Hepatocyte (in vitro differentiated cells): ENCODE results near the gene IGLON5. TPM values are rescaled to one million over a fixed set of nuclear protein-coding genes. Genes with fewer than 3 reads are reported as not detected.

Source experiments
- DNase-seq: peaks from one replicate; pipeline ENCODE4 v3.0.0-alpha.2; 2016; ENCODE audit warnings: low spot score
- H2AFZ ChIP-seq: fragments of 200-600 bp; sonication (generic); 2 replicates; pipeline ENCODE4 v1.6.0; 2016; ENCODE audit warnings: antibody characterized with exemption, mild to moderate bottlenecking
- H3K27ac ChIP-seq: fragments of 200-600 bp; sonication (generic); 2 replicates; pipeline ENCODE4 v1.5.1; 2016; ENCODE audit warnings: mild to moderate bottlenecking
- H3K27me3 ChIP-seq: fragments of 200-600 bp; sonication (generic); 2 replicates; pipeline ENCODE4 v1.6.1; 2016
- H3K36me3 ChIP-seq: fragments of 200-600 bp; sonication (generic); replicated peaks from 2 replicates; pipeline ENCODE4 v1.5.1; 2016; ENCODE audit warnings: low read depth; ENCODE audit not compliant: insufficient read depth
- H3K4me1 ChIP-seq: fragments of 200-600 bp; sonication (generic); 2 replicates; pipeline ENCODE4 v1.5.1; 2016; ENCODE audit warnings: mild to moderate bottlenecking, moderate library complexity; ENCODE audit not compliant: insufficient read depth
- H3K4me2 ChIP-seq: fragments of 200-600 bp; sonication (generic); 2 replicates; pipeline ENCODE4 v1.6.0; 2016
- H3K4me3 ChIP-seq: fragments of 200-600 bp; sonication (generic); 2 replicates; pipeline ENCODE4 v1.5.1; 2016; ENCODE audit warnings: mild to moderate bottlenecking
- H3K79me2 ChIP-seq: fragments of 200-600 bp; sonication (generic); 2 replicates; pipeline ENCODE4 v1.6.0; 2017; ENCODE audit warnings: mild to moderate bottlenecking
- H3K9me2 ChIP-seq: fragments of 200-600 bp; sonication (generic); replicated peaks from 2 replicates; pipeline ENCODE4 v1.6.0; 2017; ENCODE audit warnings: mild to moderate bottlenecking; ENCODE audit not compliant: insufficient read depth
- H3K9me3 ChIP-seq: fragments of 200-600 bp; sonication (generic); 2 replicates; pipeline ENCODE4 v1.5.1; 2016; ENCODE audit warnings: low read depth, mild to moderate bottlenecking
- H4K20me1 ChIP-seq: fragments of 200-600 bp; sonication (generic); 2 replicates; pipeline ENCODE4 v1.6.0; 2016; ENCODE audit warnings: mild to moderate bottlenecking; ENCODE audit not compliant: insufficient read depth, poor library complexity, severe bottlenecking
- EZH2 ChIP-seq: fragments of 200-600 bp; sonication (generic); IDR thresholded peaks from 2 replicates; pipeline ENCODE4 v1.6.1; 2016; ENCODE audit warnings: antibody characterized with exemption, mild to moderate bottlenecking, borderline replicate concordance
- EZH2phosphoT487 ChIP-seq: fragments of 200-600 bp; sonication (generic); IDR thresholded peaks from one replicate; pipeline ENCODE4 v1.6.1; 2018; ENCODE audit warnings: antibody characterized with exemption, mild to moderate bottlenecking, low read depth, moderate library complexity; ENCODE audit not compliant: unreplicated experiment, severe bottlenecking
- WGBS: methylation state at CpG from one replicate; pipeline ENCODE4 v1.1.6; 2016; ENCODE audit warnings: low lambda C conversion rate; ENCODE audit errors: missing lambda C conversion rate; 5-methylcytosine and 5-hydroxymethylcytosine counted together
- polyA plus RNA-seq: library from polyadenylated mRNA; unstranded; fragments of >200 nt; fragmentation: Nextera tagmentation; extraction: Ambion mirVana; gene quantifications from 2 replicates; pipeline ENCODE4 v1.2.1, GENCODE V29; 2016
- total RNA-seq: library from RNA; depleted of rRNA; stranded (reverse); fragments of >200 nt; gene quantifications from 2 replicates; pipeline ENCODE4 v1.2.3, GENCODE V29; 2014
- TF ChIP-seq, protein P1 (sequence below): fragments of 200-600 bp; sonication (generic); IDR thresholded peaks from 2 replicates; pipeline ENCODE4 v1.5.1; 2016; ENCODE audit warnings: antibody characterized with exemption, mild to moderate bottlenecking; ENCODE audit not compliant: poor library complexity

The IGLON5 gene
- total and polyA plus RNA-seq, 2 experiments from 2014 or later: 2.4 to 5.0 TPM

DNA sequence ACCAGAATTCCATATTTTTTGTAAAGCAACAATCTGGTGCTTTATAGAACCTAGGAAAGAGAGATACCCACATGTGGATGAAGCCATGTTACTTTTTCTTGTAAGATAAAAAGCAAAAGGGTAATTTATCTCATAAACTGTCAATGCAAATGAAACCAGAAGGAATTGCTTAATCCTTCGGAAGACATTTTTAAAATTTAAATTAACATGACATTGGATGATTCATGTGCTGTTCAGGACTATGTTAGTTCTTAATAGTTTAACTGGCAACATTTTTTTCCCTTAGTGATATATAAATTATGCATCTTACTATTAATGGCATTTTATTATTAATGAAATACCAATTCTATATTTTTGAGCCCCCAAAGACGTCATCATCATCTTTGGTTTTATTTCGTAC is 25.8 kb upstream of the IGLON5 start:
- Histone ChIP-seq H4K20me1 (no peaks in the 10 kb centered on the region), H3K9me3 (no peaks in the 10 kb centered on the region), H2AFZ (no peak overlapping the region), H3K27ac (no peak overlapping the region), H3K4me2 (no peak overlapping the region), H3K9me2 (no peaks in the 10 kb centered on the region), H3K36me3 (no peaks in the 10 kb centered on the region), H3K4me1 (no peaks in the 10 kb centered on the region), H3K27me3 (no peaks in the 10 kb centered on the region), H3K79me2 (no peaks in the 10 kb centered on the region), H3K4me3 (no peak overlapping the region)
- no peak for DNase-seq
- TF ChIP-seq, protein P1, sequence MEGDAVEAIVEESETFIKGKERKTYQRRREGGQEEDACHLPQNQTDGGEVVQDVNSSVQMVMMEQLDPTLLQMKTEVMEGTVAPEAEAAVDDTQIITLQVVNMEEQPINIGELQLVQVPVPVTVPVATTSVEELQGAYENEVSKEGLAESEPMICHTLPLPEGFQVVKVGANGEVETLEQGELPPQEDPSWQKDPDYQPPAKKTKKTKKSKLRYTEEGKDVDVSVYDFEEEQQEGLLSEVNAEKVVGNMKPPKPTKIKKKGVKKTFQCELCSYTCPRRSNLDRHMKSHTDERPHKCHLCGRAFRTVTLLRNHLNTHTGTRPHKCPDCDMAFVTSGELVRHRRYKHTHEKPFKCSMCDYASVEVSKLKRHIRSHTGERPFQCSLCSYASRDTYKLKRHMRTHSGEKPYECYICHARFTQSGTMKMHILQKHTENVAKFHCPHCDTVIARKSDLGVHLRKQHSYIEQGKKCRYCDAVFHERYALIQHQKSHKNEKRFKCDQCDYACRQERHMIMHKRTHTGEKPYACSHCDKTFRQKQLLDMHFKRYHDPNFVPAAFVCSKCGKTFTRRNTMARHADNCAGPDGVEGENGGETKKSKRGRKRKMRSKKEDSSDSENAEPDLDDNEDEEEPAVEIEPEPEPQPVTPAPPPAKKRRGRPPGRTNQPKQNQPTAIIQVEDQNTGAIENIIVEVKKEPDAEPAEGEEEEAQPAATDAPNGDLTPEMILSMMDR: no peak
- TF ChIP-seq EZH2phosphoT487: no peak
- TF ChIP-seq EZH2: no peak
- WGBS: 85% methylated on average over 3 of the region's 3 CpGs

- no peak for TF ChIP-seq EZH2phosphoT487
- TF ChIP-seq, protein P1: no peak
- no peak for TF ChIP-seq EZH2
- no peak overlapping the region for H2AFZ ChIP-seq
- H3K27ac ChIP-seq: no peak overlapping the region
- 90% methylated on average over 1 of the region's 1 CpG for WGBS
- no peaks in the 10 kb centered on the region for H3K36me3 ChIP-seq
- no peaks in the 10 kb centered on the region for H3K79me2 ChIP-seq
- H3K9me2 ChIP-seq: no peaks in the 10 kb centered on the region
- DNase-seq: no peak
- no peaks in the 10 kb centered on the region for H3K4me1 ChIP-seq
- no peaks in the 10 kb centered on the region for H3K9me3 ChIP-seq
- H4K20me1 ChIP-seq: no peaks in the 10 kb centered on the region
- peaks cover 5% of the 10 kb centered on the region for H3K27me3 ChIP-seq
- no peak overlapping the region for H3K4me3 ChIP-seq
- no peak overlapping the region for H3K4me2 ChIP-seq
These were observed 21.8 kb upstream of the IGLON5 start for GRCh38 chr19:51289635-51290034.

- WGBS: 39% methylated on average over 11 of the region's 11 CpGs
- no peak for DNase-seq
- H3K27ac ChIP-seq: no peak overlapping the region
- H3K4me1 ChIP-seq: no peaks in the 10 kb centered on the region
- H3K4me3 ChIP-seq: no peak overlapping the region
- H2AFZ ChIP-seq: no peak overlapping the region
- no peaks in the 10 kb centered on the region for H3K9me2 ChIP-seq
- H3K4me2 ChIP-seq: no peak overlapping the region
- peaks cover 5% of the 10 kb centered on the region for H3K27me3 ChIP-seq
- no peak for TF ChIP-seq EZH2phosphoT487
- no peaks in the 10 kb centered on the region for H4K20me1 ChIP-seq
- H3K9me3 ChIP-seq: no peaks in the 10 kb centered on the region
- no peaks in the 10 kb centered on the region for H3K36me3 ChIP-seq
- H3K79me2 ChIP-seq: no peaks in the 10 kb centered on the region
These were observed 18.5 kb upstream of the IGLON5 start for GRCh38 chr19:51292971-51293370.

GRCh38 chr19:51293571-51294210 is 17.8 kb upstream of the IGLON5 start:
- Histone ChIP-seq H3K79me2 (no peaks in the 10 kb centered on the region), H3K4me3 (no peak overlapping the region), H3K4me2 (no peak overlapping the region), H3K4me1 (no peaks in the 10 kb centered on the region), H2AFZ (no peak overlapping the region), H4K20me1 (no peaks in the 10 kb centered on the region), H3K36me3 (no peaks in the 10 kb centered on the region), H3K27me3 (peaks cover 5% of the 10 kb centered on the region), H3K27ac (no peak overlapping the region), H3K9me2 (no peaks in the 10 kb centered on the region), H3K9me3 (no peaks in the 10 kb centered on the region)
- 70% methylated on average over 13 of the region's 14 CpGs for WGBS
- TF ChIP-seq, protein P1: no peak
- no peak for TF ChIP-seq EZH2
- TF ChIP-seq EZH2phosphoT487: no peak
- no peak for DNase-seq
